Activated naive CD8-positive, alpha-beta T cell treated with anti-CD3 and anti-CD28 coated beads for 36 hours (primary cell): Measurements from ENCODE around the gene GATB. TPM values are rescaled to one million over a fixed set of nuclear protein-coding genes. Genes with fewer than 3 reads are reported as not detected.
"Not testable (repeated sequence)": the region's sequence is repeated elsewhere in the genome, so short reads cannot be mapped to it uniquely, and the experiment has no call there.

Experiments used
- DNase-seq: peaks from one replicate; pipeline ENCODE4 v3.0.0; 2021
- H3K27ac Mint-ChIP-seq: one replicate; pipeline ENCODE4 v1.8.0; 2022; ENCODE audit warnings: mild to moderate bottlenecking, moderate library complexity, mixed read lengths
- H3K27me3 Mint-ChIP-seq: one replicate; pipeline ENCODE4 v1.8.0; 2022; ENCODE audit warnings: mild to moderate bottlenecking, mixed read lengths
- H3K36me3 Mint-ChIP-seq: one replicate; pipeline ENCODE4 v1.8.0; 2021; ENCODE audit warnings: mild to moderate bottlenecking, mixed read lengths
- H3K4me1 Mint-ChIP-seq: one replicate; pipeline ENCODE4 v1.8.0; 2021; ENCODE audit warnings: mixed read lengths
- H3K4me3 Mint-ChIP-seq: one replicate; pipeline ENCODE4 v1.8.0; 2022; ENCODE audit warnings: mild to moderate bottlenecking, moderate library complexity, mixed read lengths
- H3K9me3 Mint-ChIP-seq: one replicate; pipeline ENCODE4 v1.8.0; 2022; ENCODE audit warnings: mixed read lengths
- total RNA-seq, 2 experiments: library from RNA; stranded (reverse); gene quantifications; one replicate each; pipeline ENCODE4 v1.2.3, GENCODE V29; 2021

The GATB gene
- total RNA-seq, 2 experiments from 2014 or later: 28.4 to 29.4 TPM

DNA sequence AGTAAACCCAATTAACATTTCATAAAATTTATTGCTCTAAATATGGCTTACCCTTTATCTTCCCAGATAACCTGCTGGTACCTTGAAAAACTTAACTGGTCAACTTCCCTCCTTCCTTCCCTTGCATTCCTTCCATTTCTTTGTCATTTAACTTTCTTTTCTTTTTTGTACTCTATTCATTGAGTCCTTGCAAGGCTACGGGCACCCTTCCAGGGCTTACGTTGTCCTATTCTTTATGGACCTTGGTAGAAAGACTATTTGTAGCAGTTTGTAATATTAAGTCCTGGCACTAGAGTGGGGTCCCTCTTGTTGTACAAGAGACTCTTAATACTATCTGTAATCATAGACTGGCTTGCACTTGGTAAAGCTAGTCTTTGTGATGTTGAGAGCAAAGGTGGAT is 8.0 kb upstream of the GATB start:
- Mint-ChIP-seq H3K4me3 (no peak overlapping the region), H3K4me1 (no peaks in the 10 kb centered on the region), H3K9me3 (peaks cover 1% of the 10 kb centered on the region), H3K36me3 (no peaks in the 10 kb centered on the region), H3K27ac (no peak overlapping the region), H3K27me3 (no peaks in the 10 kb centered on the region)
- no peak for DNase-seq

DNA sequence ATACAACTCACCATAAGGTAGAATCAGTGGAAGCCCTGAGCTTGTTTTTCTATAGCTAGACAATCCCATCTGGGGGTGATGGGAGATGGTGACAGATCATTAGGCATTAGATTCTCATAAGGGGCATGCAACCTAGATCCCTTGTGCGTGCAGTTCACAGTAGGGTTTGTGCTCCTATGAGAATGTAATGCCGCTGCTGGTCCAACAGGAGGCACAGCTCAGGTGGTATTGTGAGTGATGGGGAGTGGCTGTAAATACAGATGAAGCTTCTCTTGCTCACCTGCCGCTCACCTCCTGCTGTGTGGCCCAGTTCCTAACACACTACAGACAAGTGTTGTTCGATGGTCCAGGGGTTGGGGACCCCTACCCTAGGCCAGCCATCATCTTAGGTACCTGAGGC is 5.9 kb upstream of the GATB start:
- H3K36me3 Mint-ChIP-seq: no peaks in the 10 kb centered on the region
- H3K4me3 Mint-ChIP-seq: no peak overlapping the region
- H3K9me3 Mint-ChIP-seq: no peaks in the 10 kb centered on the region
- DNase-seq: no peak
- H3K27me3 Mint-ChIP-seq: no peaks in the 10 kb centered on the region
- peaks cover under 1% of the 10 kb centered on the region for H3K4me1 Mint-ChIP-seq
- no peak overlapping the region for H3K27ac Mint-ChIP-seq

DNA sequence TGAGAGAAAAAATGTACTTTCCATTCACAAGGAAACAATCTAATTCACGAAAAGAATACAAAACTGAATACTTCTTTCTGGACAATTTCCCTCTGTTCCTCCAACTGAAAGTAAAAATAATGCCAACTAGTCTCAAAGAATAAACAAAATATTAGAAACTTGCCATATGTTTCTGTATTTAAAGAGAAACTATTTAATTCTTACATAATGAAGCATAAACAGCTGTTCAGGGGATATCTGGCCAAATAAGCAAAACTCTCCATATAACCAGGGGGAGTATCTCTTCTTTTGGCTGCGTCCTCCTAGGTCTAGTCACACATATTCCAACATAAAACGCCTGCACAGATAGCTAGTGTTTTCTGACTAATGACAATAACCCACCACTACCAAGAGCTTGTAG is 805 bp downstream of the GATB start:
- Mint-ChIP-seq H3K36me3 (peaks cover 2% of the 10 kb centered on the region), H3K4me3 (peak overlapping the region; percentile 100), H3K9me3 (no peaks in the 10 kb centered on the region), H3K27me3 (no peaks in the 10 kb centered on the region), H3K4me1 (peaks cover 10% of the 10 kb centered on the region), H3K27ac (no peak overlapping the region)
- DNase-seq: no peak

DNA sequence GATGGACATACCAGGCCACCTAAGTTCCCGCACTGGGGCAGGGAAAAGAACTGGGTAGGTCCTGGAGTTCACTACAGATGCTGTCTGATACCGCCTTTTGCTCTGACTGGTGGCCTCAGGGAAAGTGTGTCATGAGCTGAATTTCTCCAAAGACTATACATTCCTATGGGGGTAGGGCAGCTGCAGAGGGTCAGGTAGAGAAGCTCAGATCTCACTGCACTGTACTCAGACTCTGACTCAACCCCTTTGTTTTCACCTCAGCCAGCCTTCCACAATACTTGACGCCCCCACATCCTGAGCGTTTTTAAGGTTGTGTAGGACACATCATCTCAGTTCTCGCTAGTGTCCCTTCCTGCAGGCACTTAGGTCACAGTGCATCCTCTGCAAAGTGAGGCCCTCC is 7.8 kb downstream of the GATB start:
- H3K27me3 Mint-ChIP-seq: no peaks in the 10 kb centered on the region
- no peak overlapping the region for H3K27ac Mint-ChIP-seq
- H3K4me3 Mint-ChIP-seq: no peak overlapping the region
- peaks cover 26% of the 10 kb centered on the region for H3K36me3 Mint-ChIP-seq
- H3K4me1 Mint-ChIP-seq: peaks cover 8% of the 10 kb centered on the region
- peaks cover 1% of the 10 kb centered on the region for H3K9me3 Mint-ChIP-seq
- peak; percentile 3 for DNase-seq

DNA sequence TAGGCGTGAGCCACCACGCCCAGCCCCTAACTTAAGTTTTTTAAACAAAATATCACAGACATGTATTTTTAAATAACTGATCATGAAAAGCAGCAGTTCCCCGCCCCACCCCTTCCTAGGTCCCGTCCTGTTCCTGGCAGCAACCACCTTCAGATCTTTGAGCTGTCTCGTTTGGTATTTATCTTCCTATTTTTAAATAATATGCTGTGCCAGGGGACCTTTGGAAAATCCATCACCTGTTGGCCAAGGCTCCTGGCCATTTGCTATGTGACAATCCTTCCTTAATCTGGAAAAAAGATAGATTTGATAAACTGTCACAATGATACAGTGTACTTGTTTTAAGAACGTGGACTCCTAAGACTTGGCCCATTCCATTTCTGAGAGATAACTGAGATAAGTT is 10.7 kb downstream of the GATB start:
- H3K27ac Mint-ChIP-seq: no peak overlapping the region
- peaks cover 1% of the 10 kb centered on the region for H3K9me3 Mint-ChIP-seq
- peaks cover 31% of the 10 kb centered on the region for H3K36me3 Mint-ChIP-seq
- DNase-seq: no peak
- peaks cover 8% of the 10 kb centered on the region for H3K4me1 Mint-ChIP-seq
- no peaks in the 10 kb centered on the region for H3K27me3 Mint-ChIP-seq
- no peak overlapping the region for H3K4me3 Mint-ChIP-seq

DNA sequence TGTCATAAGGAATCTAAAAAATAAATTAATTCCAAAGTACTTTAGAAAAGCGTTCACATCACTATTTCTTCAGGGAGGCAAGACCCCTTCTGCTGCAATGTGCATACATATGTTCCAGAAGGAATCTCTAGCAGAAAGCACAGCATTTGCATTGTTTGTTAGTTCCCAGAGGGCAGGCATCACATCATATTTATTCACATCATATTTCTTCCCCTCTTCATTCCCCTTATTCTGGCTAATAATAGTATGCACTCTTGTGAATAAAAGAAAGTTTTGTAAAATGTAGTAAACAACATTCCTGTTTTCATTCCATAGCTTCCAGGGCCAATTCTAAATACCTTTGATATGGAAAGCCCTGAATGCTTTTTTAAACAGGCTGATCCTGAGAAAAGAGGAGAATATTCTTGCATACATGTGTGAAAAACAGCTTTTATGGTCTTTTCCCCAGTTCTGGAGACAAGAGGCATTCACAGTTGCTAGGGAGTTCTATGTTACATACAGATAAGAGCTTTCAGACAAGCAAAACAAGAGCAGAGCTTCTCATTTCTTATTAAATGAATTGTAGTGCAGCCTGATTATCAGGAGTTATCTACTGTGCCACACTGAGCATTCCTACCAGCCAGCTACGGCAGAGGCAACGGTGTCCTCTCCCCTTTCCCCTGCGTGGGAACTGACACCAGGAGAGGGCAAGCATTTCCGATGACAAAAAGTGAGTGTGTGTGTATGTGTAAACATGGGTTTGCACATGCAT is 15.2 kb downstream of the GATB start:
- peaks cover 3% of the 10 kb centered on the region for H3K4me1 Mint-ChIP-seq
- no peak overlapping the region for H3K27ac Mint-ChIP-seq
- H3K9me3 Mint-ChIP-seq: peaks cover 1% of the 10 kb centered on the region
- no peaks in the 10 kb centered on the region for H3K27me3 Mint-ChIP-seq
- no peak overlapping the region for H3K4me3 Mint-ChIP-seq
- DNase-seq: no peak
- peaks cover 31% of the 10 kb centered on the region for H3K36me3 Mint-ChIP-seq

DNA sequence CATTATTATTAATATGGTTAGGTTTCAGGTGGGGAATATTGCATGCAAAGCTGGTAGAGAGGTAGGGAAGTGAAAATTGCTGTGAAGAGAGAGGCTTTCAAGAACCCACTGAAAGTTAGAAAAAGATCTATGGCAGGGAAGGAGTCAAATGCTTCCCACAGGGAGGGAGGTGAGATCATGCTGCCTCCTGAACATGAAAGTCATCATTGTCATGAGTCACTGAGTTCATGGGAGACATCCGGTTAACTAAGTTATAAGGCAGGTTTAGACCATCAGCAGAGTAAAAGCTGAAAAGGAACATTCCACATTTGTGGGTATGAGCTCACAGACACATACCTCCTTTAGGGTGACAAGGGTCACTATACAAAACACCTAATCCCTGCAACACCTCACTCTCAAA is 16.2 kb downstream of the GATB start:
- Mint-ChIP-seq H3K4me3 (no peak overlapping the region), H3K36me3 (peaks cover 30% of the 10 kb centered on the region), H3K4me1 (peaks cover 3% of the 10 kb centered on the region), H3K27me3 (no peaks in the 10 kb centered on the region), H3K9me3 (no peaks in the 10 kb centered on the region), H3K27ac (no peak overlapping the region)
- no peak for DNase-seq

DNA sequence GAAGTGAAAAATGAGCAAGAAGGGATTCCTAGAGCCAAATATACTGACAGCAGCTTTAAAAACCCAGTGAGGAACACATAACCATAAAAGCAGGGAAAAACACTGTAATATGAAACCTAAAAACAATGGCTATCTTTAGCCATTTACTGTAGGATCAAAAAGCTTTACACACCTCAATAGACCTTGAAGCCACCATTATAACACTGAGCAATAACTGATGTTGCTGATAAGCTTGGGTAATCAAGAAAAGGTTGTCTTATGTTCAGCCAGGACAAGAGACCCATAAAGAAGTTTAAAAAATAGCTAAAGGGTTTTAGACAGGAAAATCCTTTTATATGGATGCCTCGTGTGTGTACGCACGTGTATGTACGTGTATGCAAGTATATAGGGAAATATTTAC is 16.9 kb downstream of the GATB start:
- no peak overlapping the region for H3K4me3 Mint-ChIP-seq
- no peaks in the 10 kb centered on the region for H3K9me3 Mint-ChIP-seq
- H3K27me3 Mint-ChIP-seq: no peaks in the 10 kb centered on the region
- DNase-seq: no peak
- peaks cover 3% of the 10 kb centered on the region for H3K4me1 Mint-ChIP-seq
- no peak overlapping the region for H3K27ac Mint-ChIP-seq
- peaks cover 32% of the 10 kb centered on the region for H3K36me3 Mint-ChIP-seq

DNA sequence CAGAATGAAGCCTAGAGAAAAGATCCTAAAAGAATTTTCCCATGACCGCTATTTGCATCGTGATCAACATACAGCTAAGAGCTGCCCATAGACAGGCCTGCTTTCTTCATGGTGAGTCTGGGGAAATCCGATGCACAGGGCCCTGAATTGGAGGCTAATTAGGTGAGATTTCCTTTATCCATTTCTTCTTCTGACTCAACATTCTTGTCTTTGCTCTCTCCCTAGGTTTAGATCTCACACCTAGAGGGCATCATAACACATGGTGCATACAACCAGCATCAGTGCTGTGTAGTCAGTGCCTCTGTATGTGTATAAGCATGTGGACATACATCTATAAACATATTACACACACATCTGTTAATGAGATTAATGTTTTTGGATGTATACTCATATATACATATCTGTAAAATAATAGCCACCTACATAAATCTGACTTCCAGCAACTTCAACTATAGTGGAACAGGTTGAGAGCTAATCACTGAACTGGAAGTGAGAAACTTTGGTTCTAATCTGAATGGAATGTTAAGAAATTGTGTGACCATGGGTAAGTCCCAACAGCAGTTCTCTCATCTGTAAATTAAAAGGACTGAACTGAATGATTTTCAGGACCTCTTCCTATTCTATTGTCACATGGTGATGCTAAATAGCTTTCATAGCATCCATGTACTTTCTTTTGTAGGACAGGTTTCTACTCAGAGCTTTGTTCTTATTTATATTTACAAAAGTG is 17.5 kb downstream of the GATB start:
- Mint-ChIP-seq H3K27me3 (no peaks in the 10 kb centered on the region), H3K4me3 (no peak overlapping the region), H3K9me3 (no peaks in the 10 kb centered on the region), H3K36me3 (peaks cover 33% of the 10 kb centered on the region), H3K4me1 (peaks cover 3% of the 10 kb centered on the region), H3K27ac (no peak overlapping the region)
- no peak for DNase-seq

DNA sequence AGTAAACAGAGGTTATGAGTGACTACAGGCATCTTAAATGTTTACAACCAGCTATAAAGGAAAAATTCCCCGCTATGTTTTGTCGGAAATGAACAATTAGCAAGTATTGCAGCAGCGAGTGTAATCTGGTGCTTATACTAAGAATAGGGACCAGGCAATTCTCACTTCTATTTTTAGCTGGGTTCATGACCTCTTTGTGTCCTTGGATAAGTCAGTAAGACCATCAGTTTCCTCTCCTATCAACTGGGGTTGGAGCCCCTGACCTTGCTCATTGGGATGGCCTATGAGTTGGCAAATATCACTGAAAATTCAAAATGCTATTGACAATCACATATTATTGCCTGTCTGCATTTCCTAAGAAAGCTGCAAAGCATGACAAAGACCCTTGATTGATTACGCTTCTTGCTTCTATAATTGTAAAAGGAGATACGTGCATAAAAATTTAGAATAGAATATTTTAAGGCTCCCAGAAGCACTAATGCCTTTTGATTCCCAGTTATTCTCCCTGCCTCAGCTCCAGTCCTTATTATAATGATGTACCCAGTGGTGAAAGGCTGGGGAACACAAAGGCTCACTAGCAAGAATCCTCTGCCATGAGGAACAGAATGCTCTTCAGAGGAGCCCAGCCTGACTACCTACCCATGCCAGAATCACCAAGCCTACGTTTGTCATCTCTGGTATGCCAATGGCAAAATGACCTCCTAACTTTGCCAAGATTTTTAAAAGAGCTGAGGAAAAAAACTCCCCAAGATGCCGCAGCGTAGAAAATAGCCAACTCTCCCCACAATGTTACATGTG is 21.9 kb downstream of the GATB start:
- no peaks in the 10 kb centered on the region for H3K27me3 Mint-ChIP-seq
- no peak overlapping the region for H3K4me3 Mint-ChIP-seq
- no peak for DNase-seq
- H3K36me3 Mint-ChIP-seq: peaks cover 61% of the 10 kb centered on the region
- H3K27ac Mint-ChIP-seq: no peak overlapping the region
- peaks cover 18% of the 10 kb centered on the region for H3K9me3 Mint-ChIP-seq
- peaks cover 8% of the 10 kb centered on the region for H3K4me1 Mint-ChIP-seq

DNA sequence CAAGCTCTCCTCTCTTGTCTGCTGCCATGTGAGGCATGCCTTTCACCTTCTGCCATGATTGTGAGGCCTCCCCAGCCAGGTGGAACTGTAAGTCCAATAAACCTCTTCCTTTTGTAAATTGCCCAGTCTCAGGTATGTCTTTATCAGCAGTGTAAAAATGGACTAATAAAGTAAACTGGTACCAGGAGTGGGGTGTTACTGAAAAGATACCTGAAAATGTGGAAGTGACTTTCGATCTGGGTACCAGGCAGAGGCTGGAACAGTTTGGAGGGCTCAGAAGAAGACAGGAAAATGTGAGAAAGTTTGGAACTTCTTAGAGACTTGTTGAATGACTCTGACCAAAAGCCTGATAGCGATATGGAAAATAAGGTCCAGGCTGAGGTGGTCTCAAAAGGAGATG is 24.0 kb downstream of the GATB start:
- H3K9me3 Mint-ChIP-seq: peaks cover 18% of the 10 kb centered on the region
- H3K4me1 Mint-ChIP-seq: peaks cover 18% of the 10 kb centered on the region
- not testable (repeated sequence) for H3K27ac Mint-ChIP-seq, H3K4me3 Mint-ChIP-seq, H3K27me3 Mint-ChIP-seq, DNase-seq
- H3K36me3 Mint-ChIP-seq: peaks cover 66% of the 10 kb centered on the region

DNA sequence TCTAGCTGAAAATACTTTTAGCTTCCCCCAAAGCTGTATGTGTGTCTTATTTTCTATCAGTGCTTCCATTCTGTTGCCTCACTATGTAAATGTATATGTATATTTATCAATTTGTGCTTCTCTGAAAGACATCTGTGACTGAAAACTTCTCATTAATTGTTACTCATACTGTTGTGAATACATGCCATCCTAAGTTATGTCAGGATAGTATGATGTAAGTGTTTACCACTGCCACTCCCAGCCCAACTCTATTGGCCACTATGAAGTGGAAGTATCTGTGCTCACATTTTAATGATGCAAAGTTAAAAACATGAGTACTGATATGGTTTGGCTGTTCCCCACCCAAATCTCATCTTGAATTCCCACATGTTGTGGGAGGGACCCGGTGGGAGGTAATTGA is 24.4 kb downstream of the GATB start:
- Mint-ChIP-seq H3K4me3 (no peak overlapping the region), H3K9me3 (peaks cover 18% of the 10 kb centered on the region), H3K27me3 (no peaks in the 10 kb centered on the region), H3K36me3 (peaks cover 63% of the 10 kb centered on the region), H3K4me1 (peaks cover 18% of the 10 kb centered on the region), H3K27ac (no peak overlapping the region)
- no peak for DNase-seq

DNA sequence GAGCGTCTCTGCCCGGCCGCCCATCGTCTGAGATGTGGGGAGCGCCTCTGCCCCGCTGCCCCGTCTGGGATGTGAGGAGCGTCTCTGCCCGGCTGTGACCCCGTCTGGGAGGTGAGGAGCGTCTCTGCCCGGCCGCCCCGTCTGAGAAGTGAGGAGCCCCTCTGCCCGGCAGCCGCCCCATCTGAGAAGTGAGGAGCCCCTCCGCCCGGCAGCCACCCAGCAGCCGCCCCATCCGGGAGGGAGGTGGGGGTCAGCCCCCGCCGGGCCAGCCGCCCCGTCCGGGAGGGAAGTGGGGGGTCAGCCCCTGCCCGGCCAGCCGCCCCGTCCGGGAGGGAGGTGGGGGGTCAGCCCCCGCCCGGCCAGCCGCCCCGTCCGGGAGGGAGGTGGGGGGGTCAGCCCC is 29.1 kb downstream of the GATB start:
- not testable (repeated sequence) for H3K4me3 Mint-ChIP-seq, DNase-seq, H3K27me3 Mint-ChIP-seq, H3K27ac Mint-ChIP-seq, H3K9me3 Mint-ChIP-seq
- Mint-ChIP-seq H3K36me3 (peaks cover 33% of the 10 kb centered on the region), H3K4me1 (peaks cover 18% of the 10 kb centered on the region)

DNA sequence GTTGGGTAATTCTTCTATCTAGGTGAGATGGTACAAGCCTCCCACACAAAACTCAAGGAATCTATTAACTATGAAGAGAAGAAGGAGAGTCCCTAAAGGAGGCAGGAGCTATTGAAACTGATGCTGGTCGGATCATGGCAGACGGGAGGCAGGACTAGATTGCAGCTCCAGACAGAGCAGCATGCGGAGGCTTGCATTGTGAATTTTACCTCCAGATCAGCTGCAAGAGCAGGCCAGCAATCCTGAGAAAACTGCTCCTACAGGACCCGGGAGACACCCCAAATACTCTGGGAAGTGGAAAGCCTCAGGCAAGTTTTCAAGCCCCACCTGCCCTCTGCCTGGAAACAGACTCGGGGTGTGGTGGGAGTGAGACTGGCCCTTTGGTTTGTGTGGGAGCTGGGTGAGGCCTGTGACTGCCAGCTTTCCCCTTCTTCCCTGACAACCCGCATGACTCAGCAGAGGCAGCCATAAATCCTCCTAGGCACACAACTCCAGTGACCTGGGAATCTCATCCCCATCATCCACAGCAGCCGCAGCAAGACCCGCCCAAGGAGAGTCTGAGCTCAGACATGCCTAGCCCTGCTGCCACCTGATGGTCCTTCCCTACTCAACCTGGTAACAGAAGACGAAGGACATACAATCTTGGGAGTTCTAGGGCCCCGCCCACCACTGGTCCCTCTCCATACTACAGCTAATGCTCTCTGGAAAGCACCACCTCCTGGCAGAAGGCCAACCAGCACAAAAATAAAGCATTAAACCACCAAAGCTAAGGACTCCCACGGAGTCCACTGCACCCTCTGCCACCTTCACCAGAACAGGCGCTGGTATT is 30.9 kb downstream of the GATB start:
- Mint-ChIP-seq H3K27me3 (no peaks in the 10 kb centered on the region), H3K36me3 (peaks cover 18% of the 10 kb centered on the region), H3K9me3 (no peaks in the 10 kb centered on the region), H3K4me1 (peaks cover 17% of the 10 kb centered on the region), H3K27ac (no peak overlapping the region), H3K4me3 (no peak overlapping the region)
- no peak for DNase-seq

DNA sequence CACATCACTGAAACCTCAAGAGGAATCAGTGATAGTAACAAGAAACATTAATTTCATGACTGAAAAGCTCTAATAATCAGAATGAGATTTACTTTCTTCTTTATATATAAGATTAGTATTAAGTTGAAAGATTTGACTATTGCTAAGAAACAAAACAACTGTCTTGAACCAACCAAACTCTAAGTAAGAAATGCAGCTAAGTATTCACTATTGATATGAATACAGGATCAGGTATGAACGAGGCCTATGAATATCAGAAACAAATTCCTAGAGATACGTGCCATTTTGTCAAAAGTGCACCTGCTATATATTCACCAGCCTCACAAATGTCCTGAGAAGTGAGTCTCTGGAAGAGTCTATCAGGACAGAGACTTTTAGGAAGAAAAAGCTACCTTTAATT is 32.1 kb downstream of the GATB start:
- Mint-ChIP-seq H3K27ac (no peak overlapping the region), H3K27me3 (no peaks in the 10 kb centered on the region), H3K9me3 (no peaks in the 10 kb centered on the region), H3K36me3 (peaks cover 10% of the 10 kb centered on the region), H3K4me1 (peaks cover 9% of the 10 kb centered on the region), H3K4me3 (no peak overlapping the region)
- no peak for DNase-seq
